Glutamatergic neuron (in vitro differentiated cells): ENCODE results near the gene PPP5C. TPM values are rescaled to one million over a fixed set of nuclear protein-coding genes. Genes with fewer than 3 reads are reported as not detected.

Experiments
- DNase-seq: peaks from one replicate; pipeline ENCODE4 v3.0.0; 2022
- H3K27ac Mint-ChIP-seq: one replicate; pipeline ENCODE4 v1.8.0; 2020; ENCODE audit warnings: mild to moderate bottlenecking, mixed read lengths, inconsistent platforms; ENCODE audit not compliant: unreplicated experiment
- H3K27me3 Mint-ChIP-seq: one replicate; pipeline ENCODE4 v1.8.0; 2020; ENCODE audit warnings: mild to moderate bottlenecking, moderate library complexity, mixed read lengths, inconsistent platforms; ENCODE audit not compliant: unreplicated experiment
- H3K36me3 Mint-ChIP-seq: one replicate; pipeline ENCODE4 v1.8.0; 2020; ENCODE audit warnings: mild to moderate bottlenecking, mixed read lengths, inconsistent platforms; ENCODE audit not compliant: unreplicated experiment
- H3K4me1 Mint-ChIP-seq: one replicate; pipeline ENCODE4 v1.8.0; 2020; ENCODE audit warnings: mild to moderate bottlenecking, low read depth, mixed read lengths, inconsistent platforms; ENCODE audit not compliant: unreplicated experiment
- H3K4me3 Mint-ChIP-seq: one replicate; pipeline ENCODE4 v1.8.0; 2020; ENCODE audit warnings: mild to moderate bottlenecking, mixed read lengths, inconsistent platforms; ENCODE audit not compliant: unreplicated experiment
- H3K9me3 Mint-ChIP-seq: one replicate; pipeline ENCODE4 v1.8.0; 2020; ENCODE audit warnings: mild to moderate bottlenecking, moderate library complexity, mixed read lengths, inconsistent platforms; ENCODE audit not compliant: unreplicated experiment
- total RNA-seq: library from RNA; stranded (reverse); fragmentation: NEBNext Ultra II Directional; extraction: Animal tissue kit (Norgen Biotek cat#: 25700); gene quantifications from one replicate; pipeline ENCODE4 v1.2.1, GENCODE V29; 2021; ENCODE audit not compliant: unreplicated experiment
- TF ChIP-seq, protein P1 (sequence below): fragments of 200-600 bp; sonication (generic); IDR thresholded peaks from one replicate; pipeline ENCODE4 v1.5.0; 2021; ENCODE audit not compliant: partially characterized antibody, unreplicated experiment

PPP5C gene
- total RNA-seq, 1 donor from 2014 or later: 85.8 TPM

DNA sequence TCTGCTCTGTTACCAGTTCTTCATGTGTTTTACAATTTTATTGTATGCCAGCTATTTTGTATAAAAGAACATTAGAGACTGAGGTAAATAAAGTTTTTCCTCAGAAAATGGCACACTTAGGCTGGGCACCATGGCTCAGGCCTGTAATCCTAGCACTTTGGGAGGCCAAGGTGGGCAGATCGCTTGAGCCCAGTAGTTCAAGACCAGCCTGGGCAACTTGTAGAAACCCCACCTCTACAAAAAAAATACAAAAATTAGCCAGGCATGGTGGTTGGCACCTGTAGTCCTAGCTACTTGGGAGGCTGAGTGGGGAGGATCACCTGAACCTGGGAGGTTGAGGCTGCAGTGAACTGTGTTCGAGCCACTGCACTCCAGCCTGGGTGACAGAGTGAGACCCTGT is 34.5 kb downstream of the PPP5C start:
- no peaks in the 10 kb centered on the region for H3K27me3 Mint-ChIP-seq
- DNase-seq: no peak
- H3K4me1 Mint-ChIP-seq: peaks cover 20% of the 10 kb centered on the region
- TF ChIP-seq, protein P1, sequence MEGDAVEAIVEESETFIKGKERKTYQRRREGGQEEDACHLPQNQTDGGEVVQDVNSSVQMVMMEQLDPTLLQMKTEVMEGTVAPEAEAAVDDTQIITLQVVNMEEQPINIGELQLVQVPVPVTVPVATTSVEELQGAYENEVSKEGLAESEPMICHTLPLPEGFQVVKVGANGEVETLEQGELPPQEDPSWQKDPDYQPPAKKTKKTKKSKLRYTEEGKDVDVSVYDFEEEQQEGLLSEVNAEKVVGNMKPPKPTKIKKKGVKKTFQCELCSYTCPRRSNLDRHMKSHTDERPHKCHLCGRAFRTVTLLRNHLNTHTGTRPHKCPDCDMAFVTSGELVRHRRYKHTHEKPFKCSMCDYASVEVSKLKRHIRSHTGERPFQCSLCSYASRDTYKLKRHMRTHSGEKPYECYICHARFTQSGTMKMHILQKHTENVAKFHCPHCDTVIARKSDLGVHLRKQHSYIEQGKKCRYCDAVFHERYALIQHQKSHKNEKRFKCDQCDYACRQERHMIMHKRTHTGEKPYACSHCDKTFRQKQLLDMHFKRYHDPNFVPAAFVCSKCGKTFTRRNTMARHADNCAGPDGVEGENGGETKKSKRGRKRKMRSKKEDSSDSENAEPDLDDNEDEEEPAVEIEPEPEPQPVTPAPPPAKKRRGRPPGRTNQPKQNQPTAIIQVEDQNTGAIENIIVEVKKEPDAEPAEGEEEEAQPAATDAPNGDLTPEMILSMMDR: no peak
- H3K36me3 Mint-ChIP-seq: peaks cover 12% of the 10 kb centered on the region
- H3K27ac Mint-ChIP-seq: no peak overlapping the region
- no peak overlapping the region for H3K4me3 Mint-ChIP-seq
- H3K9me3 Mint-ChIP-seq: peaks cover 2% of the 10 kb centered on the region

DNA sequence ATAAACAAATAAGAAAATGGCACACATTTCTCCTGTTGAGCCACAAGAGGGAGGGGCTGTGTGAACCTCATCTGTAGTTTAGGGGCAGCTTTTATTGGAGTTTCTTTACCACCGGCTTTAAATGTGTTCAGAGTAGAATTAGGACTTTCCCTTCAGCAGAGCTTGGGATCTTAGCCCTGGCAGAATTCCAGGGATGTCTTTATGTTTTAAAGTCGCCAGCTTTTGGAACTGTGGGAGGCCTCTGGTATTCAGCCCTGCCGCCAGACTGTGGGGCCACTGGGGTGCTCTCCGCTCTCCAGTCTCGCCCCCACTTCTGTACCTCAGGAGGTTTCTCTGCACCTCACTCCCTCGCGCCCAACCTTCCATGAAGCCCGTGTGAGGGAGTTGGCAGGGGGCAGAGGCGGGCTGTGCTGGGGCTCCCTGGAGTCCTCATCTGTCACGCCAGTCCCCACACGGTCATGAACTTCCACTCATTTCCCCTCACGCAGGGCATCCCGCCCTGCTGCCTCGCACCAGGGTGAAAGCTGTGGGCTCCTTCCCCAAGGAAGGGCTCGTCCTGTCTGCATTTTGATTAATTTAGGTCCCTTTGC is 35.0 kb downstream of the PPP5C start:
- Mint-ChIP-seq H3K27me3 (no peaks in the 10 kb centered on the region), H3K27ac (no peak overlapping the region), H3K4me3 (no peak overlapping the region), H3K36me3 (peaks cover 12% of the 10 kb centered on the region), H3K4me1 (peaks cover 20% of the 10 kb centered on the region), H3K9me3 (peaks cover 2% of the 10 kb centered on the region)
- TF ChIP-seq, protein P1: no peak
- no peak for DNase-seq

DNA sequence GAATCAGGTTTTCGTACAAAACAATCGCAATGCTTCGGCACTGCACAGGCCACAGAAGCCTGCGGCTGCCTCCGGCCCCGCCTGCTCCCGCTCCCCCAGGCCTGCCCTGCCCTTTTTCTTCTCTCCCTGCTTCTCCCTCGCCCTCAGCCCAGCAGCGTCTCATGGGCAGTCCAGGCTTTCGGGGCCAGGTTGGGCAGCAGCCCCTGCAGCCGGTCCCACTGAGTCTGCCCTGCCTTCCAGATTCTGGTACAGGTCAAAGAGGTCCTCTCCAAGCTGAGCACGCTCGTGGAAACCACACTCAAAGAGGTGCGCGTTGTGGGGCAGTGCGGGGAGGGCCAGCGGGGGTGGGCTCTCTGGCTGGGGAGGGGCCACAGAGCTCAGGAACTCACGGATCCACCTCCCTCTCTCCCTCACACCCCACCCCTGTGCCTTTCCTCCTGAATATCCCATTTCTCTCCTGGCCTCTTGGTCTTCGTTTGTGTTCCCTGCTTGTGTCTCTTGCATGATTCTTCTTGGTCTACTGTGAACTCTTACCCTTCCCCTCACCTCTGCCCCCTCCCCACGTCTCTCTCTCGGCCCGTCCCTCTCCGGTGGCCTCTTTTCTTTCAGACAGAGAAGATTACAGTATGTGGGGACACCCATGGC is 36.4 kb downstream of the PPP5C start:
- H3K36me3 Mint-ChIP-seq: peaks cover 12% of the 10 kb centered on the region
- no peak for DNase-seq
- TF ChIP-seq, protein P1: no peak
- H3K4me3 Mint-ChIP-seq: no peak overlapping the region
- no peaks in the 10 kb centered on the region for H3K27me3 Mint-ChIP-seq
- H3K4me1 Mint-ChIP-seq: peaks cover 13% of the 10 kb centered on the region
- H3K27ac Mint-ChIP-seq: no peak overlapping the region
- H3K9me3 Mint-ChIP-seq: peaks cover 2% of the 10 kb centered on the region

DNA sequence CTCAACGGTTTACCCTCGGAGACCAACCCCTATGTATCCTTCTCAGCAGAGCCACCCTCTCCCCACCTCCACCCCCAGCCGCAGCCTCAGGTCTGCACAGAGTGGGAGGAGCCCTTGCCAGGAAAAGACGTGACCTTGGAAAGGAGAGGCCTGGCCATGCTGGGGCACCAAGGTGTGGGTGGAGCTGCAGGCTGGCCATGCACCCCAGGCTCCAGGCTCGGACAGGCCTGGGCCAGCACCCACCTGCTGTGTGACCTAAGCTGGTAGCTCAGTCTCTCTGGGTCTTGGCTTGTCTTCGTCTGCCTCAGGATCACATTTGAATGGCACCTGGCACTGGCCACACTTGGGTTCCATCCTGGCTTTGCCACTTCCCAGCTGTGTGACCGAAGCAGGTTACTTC is 37.0 kb downstream of the PPP5C start:
- no peak for DNase-seq

DNA sequence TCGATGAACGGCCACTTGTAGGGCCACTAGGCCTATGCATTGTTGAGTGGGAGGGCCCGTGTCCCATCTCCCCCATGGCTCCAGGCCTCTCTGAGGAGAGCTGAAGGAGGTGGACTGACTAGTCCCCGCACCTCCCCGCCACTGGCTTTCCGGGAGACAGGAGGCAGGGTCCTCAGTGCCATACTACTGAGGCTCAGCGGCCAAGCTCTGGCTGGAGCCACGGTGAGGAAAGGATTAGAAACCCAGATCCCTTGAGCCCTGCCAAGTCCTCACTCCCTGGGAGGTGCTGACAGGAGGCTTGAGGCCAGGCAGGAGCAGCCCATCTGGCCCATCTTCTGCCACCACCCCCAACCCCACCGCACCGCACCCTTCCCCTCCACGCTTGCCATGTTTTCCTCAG is 37.5 kb downstream of the PPP5C start:
- Mint-ChIP-seq H3K9me3 (peaks cover 2% of the 10 kb centered on the region), H3K27ac (no peak overlapping the region), H3K27me3 (no peaks in the 10 kb centered on the region), H3K36me3 (peaks cover 15% of the 10 kb centered on the region), H3K4me3 (no peak overlapping the region), H3K4me1 (peaks cover 11% of the 10 kb centered on the region)
- TF ChIP-seq, protein P1: no peak
- no peak for DNase-seq

More for the DNA sequence above, 37.0 kb downstream of the PPP5C start:
- H3K9me3 Mint-ChIP-seq: peaks cover 2% of the 10 kb centered on the region
- H3K4me3 Mint-ChIP-seq: no peak overlapping the region
- H3K4me1 Mint-ChIP-seq: peaks cover 13% of the 10 kb centered on the region
- H3K27ac Mint-ChIP-seq: no peak overlapping the region
- no peaks in the 10 kb centered on the region for H3K27me3 Mint-ChIP-seq
- peaks cover 12% of the 10 kb centered on the region for H3K36me3 Mint-ChIP-seq
- TF ChIP-seq, protein P1: no peak
